Measurements from ENCODE around the gene ERC2.

Gene ERC2

GRCh38 chr3:55880357-55880756 lies 587.9 kb downstream of the ERC2 start:
- H3K4me3 ChIP-seq (ENCODE audit: control insufficient read depth, low read depth, low read length) = no peak overlapping the region
- TF ChIP-seq CTCF (IDR thresholded peaks at IDR 0.05; ENCODE audit: control insufficient read depth, insufficient read depth, low read depth, low read length, missing control alignments) = no peak
- no peak for DNase-seq (ENCODE audit: low read depth)

DNA sequence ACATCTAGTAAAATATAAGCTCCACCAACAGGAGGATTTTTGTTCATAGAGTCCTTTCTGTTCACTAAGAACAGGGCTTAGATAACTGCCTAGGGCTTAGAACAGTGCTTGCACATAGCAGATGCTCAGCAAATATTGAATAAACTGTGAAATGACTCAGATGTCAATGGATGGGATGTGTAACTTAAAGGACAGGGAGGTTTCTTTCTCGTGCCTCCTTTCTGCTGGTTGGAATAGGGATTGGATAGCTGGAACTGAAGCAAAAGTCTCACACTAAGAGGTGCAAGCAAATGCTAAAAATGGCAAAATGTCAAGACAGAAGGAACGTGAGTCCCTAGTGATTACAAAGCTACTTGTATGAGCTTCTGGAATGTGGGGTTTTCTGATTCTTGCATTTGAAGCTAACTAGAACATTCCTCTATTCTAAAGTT lies 588.4 kb downstream of the ERC2 start:
- H3K4me3 ChIP-seq (ENCODE audit: control insufficient read depth, low read depth, low read length) = no peak overlapping the region
- no peak for DNase-seq (ENCODE audit: low read depth)
- TF ChIP-seq CTCF (IDR thresholded peaks at IDR 0.05; ENCODE audit: control insufficient read depth, insufficient read depth, low read depth, low read length, missing control alignments) = no peak

GRCh38 chr3:55877703-55878102 lies 590.6 kb downstream of the ERC2 start:
- no peak overlapping the region for H3K4me3 ChIP-seq (ENCODE audit: control insufficient read depth, low read depth, low read length)

DNA sequence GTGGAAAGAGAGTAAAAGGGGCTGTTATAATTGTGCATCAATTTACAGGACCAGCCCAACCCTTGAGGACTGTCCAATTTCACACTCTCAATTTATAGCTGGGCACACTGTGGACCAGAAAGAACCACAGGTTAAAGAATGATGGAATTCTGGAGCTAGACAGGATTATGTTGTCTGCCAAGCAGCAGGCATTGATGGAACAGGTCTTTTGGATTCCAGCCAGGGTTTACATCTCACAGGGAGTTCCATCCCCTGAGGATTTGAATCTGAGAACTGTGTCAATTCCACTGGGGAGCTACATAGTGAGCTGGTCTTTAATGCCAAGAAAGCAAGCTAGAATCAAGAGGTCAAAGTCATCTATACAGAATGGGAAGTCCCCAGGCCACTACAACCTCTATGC lies 591.7 kb downstream of the ERC2 start:
- TF ChIP-seq CTCF (IDR thresholded peaks at IDR 0.05; ENCODE audit: control insufficient read depth, insufficient read depth, low read depth, low read length, missing control alignments) = no peak
- no peak for DNase-seq (ENCODE audit: low read depth)
- no peak overlapping the region for H3K4me3 ChIP-seq (ENCODE audit: control insufficient read depth, low read depth, low read length)

More at GRCh38 chr3:55877703-55878102, 590.6 kb downstream of the ERC2 start:
- DNase-seq (ENCODE audit: low read depth) = no peak
- no peak for TF ChIP-seq CTCF (IDR thresholded peaks at IDR 0.05; ENCODE audit: control insufficient read depth, insufficient read depth, low read depth, low read length, missing control alignments)

DNA sequence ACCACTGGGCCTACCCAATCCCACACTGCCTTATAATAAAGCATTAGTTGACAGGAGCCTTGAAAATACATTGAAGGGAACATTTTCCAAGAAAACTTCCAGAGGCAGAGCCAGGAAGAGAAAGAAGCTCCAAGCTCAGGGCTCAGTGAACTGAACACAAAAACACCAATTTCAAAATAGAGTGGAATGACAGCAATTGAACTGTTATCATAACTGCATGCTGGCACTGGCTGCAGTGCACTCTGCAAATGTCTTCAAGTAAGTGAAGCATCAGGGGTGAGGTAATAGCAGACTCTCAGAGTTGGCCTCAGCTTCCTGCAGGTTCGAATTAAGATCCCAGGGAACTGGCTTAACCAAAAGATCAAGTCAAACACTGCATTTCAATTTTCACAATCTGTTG lies 593.2 kb downstream of the ERC2 start:
- TF ChIP-seq CTCF (IDR thresholded peaks at IDR 0.05; ENCODE audit: control insufficient read depth, insufficient read depth, low read depth, low read length, missing control alignments) = no peak
- no peak for DNase-seq (ENCODE audit: low read depth)
- no peak overlapping the region for H3K4me3 ChIP-seq (ENCODE audit: control insufficient read depth, low read depth, low read length)

DNA sequence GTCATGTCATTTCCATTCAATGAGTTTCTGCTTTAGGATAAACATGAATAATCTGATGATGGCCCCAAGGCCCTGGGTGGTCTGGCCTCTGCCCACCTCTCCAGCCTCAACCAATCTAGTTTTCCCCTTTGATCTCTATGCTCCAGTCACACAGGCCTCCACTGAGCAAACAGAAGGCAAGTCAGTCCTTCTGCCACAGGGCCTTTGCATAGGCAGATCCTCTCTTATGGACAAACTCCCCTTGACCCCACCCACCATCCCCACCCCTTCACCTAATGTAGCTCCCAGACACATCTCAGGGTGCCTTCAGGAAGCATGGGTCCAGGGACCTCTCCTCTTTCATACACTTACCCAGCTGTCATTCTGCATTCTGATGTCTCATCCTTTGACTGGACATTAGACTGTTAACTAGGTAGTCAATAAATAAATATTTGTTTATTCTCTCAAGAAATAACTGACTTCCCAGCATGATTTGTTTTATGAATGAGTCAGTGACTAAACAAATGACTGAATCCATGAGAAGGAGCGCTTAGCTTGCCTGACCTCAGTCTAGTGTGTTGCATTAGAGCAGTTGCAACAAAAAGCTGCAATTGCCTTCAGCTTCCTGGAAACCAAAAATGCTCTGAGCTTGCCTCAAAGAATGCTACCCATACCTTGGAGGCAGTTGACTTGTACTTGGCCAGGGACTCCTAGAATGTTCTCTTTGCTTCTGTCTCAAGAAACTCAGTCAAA lies 594.6 kb downstream of the ERC2 start:
- H3K4me3 ChIP-seq (ENCODE audit: control insufficient read depth, low read depth, low read length) = no peak overlapping the region
- DNase-seq (ENCODE audit: low read depth) = no peak
- TF ChIP-seq CTCF (IDR thresholded peaks at IDR 0.05; ENCODE audit: control insufficient read depth, insufficient read depth, low read depth, low read length, missing control alignments) = no peak

Data from AG09309 (cell line).